Posterior vena cava (tissue), 2 donors: Measurements from ENCODE around the gene ZNF653. TPM values are rescaled to one million over a fixed set of nuclear protein-coding genes. Genes with fewer than 3 reads are reported as not detected.

ENCODE experiments used
- DNase-seq: peaks from one replicate; pipeline ENCODE4 v3.0.0-alpha.2; 2020; ENCODE audit warnings: low spot score
- intact Hi-C, 2 donors: fragments of 100-400 bp; cut with DNase I; formaldehyde crosslinking; loops; one replicate each; pipeline versions ENCODE4 v1.14.1 to v1.14.2; 2022 to 2023
- long read RNA-seq, 2 donors: library from polyadenylated mRNA; unstranded; transcript quantifications; one replicate each; pipeline ENCODE4 v2.0.0, GENCODE V29; 2020 to 2021
- total RNA-seq, 2 donors: library from RNA; stranded (reverse); fragmentation: NEBNext Ultra II Directional; extraction: Animal tissue kit (Norgen Biotek cat#: 25700); gene quantifications; one replicate each; pipeline ENCODE4 v1.2.1, GENCODE V29; 2021
- donor health status: DM: yes; HTN: yes; CAD: no.
- donor health status: DM: yes; HTN: yes; CAD: no.

The ZNF653 gene
- total RNA-seq: 1 to 10 TPM; 6.1 to 9.4 TPM
- long read RNA-seq, donor 1, partial matches to known transcripts: 0 of 1 reads
- long read RNA-seq, donor 1, other reads (novel, unspliced or antisense): 0 of 1 reads
- long read RNA-seq, donor 2, partial matches to known transcripts: 1 of 1 reads
- long read RNA-seq, donor 2, other reads (novel, unspliced or antisense): 0 of 1 reads

DNA sequence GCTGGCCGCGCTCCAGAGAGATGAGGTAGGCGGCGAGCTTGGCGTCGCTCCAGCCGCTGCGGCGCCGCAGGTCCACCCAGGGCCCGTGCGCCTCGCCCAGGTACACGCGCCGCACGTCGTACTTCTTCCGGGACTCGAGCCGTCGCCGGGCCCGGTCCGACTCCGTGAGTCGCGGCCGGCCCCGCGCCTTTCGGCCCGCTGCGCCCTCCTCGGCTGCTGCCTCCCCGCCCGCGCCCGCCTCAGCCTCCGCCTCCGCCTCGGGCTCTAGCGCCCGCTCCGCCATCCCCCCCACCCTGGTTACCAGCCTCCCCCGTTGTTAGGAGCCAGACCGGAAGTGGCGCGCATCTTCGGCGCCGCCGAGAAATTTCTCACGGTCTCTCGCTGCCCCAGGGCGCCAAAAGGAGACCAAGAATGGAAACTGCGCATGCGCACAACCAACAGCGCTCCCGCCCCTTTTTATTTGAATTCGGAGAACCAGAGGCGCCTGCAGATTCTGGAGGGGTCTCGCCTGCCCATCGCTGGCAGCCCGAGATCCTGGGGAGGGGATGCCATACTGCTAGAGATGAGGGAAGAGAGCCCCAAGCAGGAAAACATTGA is at the start of gene ZNF653:
Gene ZNF653 (minus strand): TSS at position 336 of the 597 bp plus-strand sequence. CDS start 53 bp downstream, at position 283.
- peak; percentile 98 for DNase-seq
- intact Hi-C loops: no loop called here

DNA sequence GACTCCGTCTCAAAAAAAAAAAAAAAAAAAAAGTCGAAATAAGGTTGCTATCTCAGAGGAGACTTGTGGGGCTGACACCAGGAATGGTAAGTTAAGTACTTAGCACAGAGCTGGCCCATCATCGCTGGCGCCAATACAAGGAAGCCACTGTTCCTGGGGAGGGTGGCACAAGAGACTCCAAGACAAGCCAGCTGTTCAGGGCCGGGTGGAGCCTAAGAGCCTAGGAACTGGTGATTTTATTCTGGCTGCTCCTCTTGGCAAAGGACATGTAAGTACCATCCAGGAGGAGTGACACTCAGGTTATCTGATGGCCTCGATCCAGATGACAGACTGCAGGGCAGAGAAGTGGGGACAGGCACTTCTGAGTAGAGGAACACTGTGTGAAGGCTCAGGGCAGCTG is 49.6 kb upstream of the ZNF653 start:
- DNase-seq: no peak
- intact Hi-C loops: no loop called here

DNA sequence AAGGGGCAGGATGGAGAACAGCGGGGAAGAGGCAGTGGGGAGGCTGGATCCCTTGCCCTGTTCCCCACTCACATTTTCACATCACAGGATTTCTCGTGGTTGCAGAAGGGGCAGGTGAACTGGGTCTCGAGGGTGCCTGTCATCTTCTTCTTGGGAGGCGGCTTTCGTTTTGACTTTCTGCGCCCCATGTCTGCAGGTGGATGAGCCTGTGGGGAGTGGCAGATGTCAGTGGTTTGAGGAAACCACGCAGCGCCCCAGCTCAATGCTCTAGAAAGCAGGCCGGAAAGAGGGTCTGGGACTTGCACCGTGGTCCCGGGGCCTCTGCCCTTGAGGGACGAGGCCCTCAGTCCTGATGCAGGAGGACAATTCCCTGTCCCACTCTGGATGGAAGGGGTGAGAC is 48.5 kb upstream of the ZNF653 start:
- intact Hi-C loops: no loop called here
- no peak for DNase-seq

GRCh38 chr19:11552666-11553372 is 47.2 kb upstream of the ZNF653 start:
- no peak for DNase-seq
- intact Hi-C loops: no loop called here

- DNase-seq: peak; percentile 88
- intact Hi-C loops: no loop called here
Measured at GRCh38 chr19:11551603-11552235, 46.1 kb upstream of the ZNF653 start.

DNA sequence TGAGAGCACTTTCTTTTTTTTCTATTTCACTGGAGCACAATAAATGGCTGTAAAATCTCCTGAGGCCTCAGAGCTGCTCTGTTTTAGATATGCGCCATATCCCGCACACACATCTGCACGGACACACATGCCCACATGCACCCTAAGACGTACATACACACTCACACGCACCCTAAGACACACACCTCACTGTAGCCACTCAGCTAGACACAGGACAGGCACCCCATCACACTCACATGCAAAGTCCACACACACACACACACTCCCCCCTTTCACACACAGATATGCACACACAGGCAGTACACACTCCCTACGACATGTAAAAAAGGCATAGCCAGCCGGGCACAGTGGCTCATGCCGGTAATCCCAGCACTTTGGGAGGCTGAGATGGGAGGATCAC is 44.6 kb upstream of the ZNF653 start:
- intact Hi-C loops: no loop called here

GRCh38 chr19:11549386-11549953 is 43.8 kb upstream of the ZNF653 start:
- intact Hi-C loops: no loop called here
- DNase-seq: no peak

More for the DNA sequence above, 44.6 kb upstream of the ZNF653 start:
- no peak for DNase-seq

DNA sequence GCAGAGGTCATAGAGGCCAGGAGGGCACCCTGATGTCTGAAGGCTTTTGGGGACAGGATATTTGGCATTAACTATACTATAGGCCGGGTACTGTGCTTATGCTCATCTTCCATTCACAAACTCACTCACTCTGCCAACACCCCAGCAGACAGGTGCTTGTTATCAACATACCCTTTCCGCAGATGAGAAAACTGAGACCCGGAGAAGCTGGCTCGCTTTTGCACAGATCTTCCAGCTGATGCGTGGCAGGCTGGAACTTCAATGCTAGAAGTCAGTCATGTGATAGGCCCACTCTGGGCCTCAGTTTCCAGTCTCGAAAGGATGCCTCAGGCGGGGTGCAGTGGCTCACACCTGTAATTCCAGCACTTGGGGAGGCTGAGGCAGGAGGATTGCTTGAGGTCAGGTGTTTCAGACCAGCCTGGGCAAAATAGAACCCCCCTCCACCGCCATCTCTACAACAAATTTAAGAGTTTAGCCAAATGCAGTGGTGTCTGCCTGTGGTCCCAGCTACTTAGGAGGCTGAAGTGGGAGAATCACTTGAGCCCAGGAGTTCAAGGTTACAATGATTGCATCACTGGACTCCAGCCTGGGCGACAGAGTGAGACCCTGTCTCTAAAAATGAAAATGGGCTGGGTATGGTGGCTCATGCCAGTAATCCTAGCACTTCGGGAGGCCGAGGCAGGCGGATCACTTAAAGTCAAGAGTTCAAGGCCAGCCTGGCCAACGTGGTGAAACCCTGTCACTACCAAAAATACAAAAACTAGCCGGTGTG is 42.5 kb upstream of the ZNF653 start:
- intact Hi-C loops: loop anchor here in 1 of 2 donors (2.0 kb wide), 1 partner anchor 79 kb away; no protein-coding TSS in a partner anchor
- no peak for DNase-seq

DNA sequence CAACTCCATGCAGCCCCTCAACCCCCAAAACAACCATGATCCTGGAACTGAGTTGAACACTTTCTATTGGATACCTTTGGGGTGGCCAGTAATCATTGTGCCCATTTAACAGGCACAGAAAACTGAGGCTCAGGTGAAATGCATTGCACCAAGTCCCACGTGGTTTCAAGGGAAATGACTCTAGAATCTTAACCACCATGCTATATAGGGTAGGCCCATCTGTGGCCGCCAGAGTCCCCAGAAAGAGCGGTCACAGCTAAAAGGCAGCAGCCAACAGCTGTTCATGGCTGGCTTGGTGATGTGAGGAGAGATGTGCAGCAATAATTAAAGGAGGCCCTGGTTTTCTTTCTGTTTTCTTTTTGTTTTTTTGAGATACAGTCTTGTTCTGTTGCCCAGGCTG is 35.6 kb upstream of the ZNF653 start:
- intact Hi-C loops: no loop called here

GRCh38 chr19:11540645-11541044 is 35.0 kb upstream of the ZNF653 start:
- DNase-seq: no peak
- intact Hi-C loops: no loop called here

More for the DNA sequence above, 35.6 kb upstream of the ZNF653 start:
- DNase-seq: no peak

GRCh38 chr19:11539495-11540365 is 34.1 kb upstream of the ZNF653 start:
- DNase-seq: no peak
- intact Hi-C loops: no loop called here

GRCh38 chr19:11538232-11539036 is 32.8 kb upstream of the ZNF653 start, which contains the start of gene CNN1:
Gene CNN1, plus strand, starts transcription at chr19:11538851. Its CDS starts 77 bp downstream, at chr19:11538928.
- DNase-seq: peak; percentile 93
- intact Hi-C loops: no loop called here

DNA sequence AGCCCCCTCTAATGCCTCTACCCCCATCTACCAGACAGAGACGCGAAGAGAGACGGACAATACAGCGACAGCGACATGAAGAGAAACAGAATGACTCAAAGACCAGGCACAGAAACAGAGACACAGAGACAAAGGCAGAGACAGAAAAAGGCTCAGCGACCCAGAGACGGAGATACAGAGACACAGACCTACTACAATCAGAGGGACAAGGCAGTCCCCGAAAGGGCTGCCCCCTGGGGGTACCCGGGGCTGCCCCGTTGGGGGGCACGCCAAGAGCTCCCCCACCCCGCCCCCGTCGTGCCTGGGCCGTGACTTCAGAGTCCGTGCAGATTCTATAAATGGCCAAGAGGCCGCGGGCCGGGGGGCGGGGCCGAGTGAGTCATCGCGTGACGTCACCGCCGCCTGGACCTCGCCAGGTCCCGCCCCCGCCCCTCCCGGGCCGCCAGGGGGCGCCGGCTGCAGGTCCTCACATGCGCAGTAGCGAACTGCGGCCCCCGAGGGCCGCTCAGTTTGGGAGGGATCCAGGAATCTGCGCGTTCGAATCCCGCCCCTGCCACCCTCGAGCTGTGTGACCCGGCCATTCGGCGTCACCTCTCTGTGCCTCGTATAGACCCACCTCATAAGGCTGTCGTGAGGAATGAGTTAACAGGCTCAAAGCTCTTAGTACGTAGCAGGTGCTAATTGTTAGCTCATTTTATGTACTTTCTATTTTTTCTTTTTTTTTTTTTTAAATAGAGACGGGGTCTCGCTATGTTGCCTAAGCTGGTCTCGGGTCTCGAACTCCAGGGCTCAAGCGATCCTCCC is 30.4 kb upstream of the ZNF653 start:
- peak; percentile 97 for DNase-seq
- intact Hi-C loops: no loop called here

GRCh38 chr19:11534948-11535347 is 29.3 kb upstream of the ZNF653 start:
- intact Hi-C loops: no loop called here
- DNase-seq: no peak

DNA sequence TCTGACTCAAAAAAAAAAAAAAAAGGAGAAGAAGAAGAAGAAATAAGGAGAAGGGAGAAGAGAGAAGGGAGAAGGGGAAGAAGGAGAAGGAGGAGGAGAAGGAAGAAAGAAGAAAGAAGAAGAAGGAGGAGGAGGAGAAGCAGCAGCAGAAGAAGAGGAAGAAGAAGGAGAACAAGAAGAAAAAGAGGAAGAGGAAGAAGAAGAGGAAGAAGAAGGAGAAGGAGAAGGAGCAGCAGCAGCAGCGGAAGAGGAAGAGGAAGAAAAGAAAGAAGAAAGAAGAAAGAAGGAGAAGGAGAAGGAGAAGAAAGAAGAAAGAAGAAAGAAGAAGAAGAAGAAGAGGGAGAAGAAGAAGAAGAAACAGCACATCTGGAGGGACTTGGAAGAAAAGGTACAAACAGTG is 28.9 kb upstream of the ZNF653 start:
- intact Hi-C loops: no loop called here
- no peak for DNase-seq

DNA sequence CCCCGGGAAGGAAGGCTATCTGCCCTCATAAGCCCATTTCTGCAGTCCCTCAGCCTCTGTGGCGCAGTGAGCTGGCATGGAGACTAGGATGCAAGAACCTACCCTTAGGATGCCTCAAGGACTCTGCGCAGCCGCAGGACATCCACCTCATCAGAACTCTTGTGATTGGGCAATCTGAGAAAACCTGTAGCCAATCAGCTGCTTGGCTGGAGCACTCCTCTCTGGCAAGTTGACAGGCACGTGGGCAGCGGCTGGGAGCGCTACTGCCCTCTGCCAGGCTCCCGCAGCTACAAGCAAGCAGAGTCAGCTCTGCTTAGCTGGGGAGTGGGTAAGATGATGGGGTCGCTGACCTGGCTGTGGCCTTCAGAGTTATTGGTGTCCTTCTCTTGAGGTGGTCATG is 24.8 kb upstream of the ZNF653 start:
- peak; percentile 89 for DNase-seq
- intact Hi-C loops: no loop called here
